Measurements from ENCODE around the gene COL8A2. TPM values are rescaled to one million over a fixed set of nuclear protein-coding genes. Genes with fewer than 3 reads are reported as not detected.

COL8A2 gene
- total and polyA plus RNA-seq, 2 donors = 6.7 to 11.5 TPM

Other genes starting within 250 kb of the COL8A2 start
- 6.1 TPM for gene AGO1, start 242.0 kb downstream of the COL8A2 start, total RNA-seq
- 3.7 TPM for gene AGO1, start 242.0 kb downstream of the COL8A2 start, polyA plus RNA-seq
- 16.5 TPM for gene AGO3, start 194.1 kb downstream of the COL8A2 start, total RNA-seq
- gene AGO3, start 194.1 kb downstream of the COL8A2 start, polyA plus RNA-seq = 4.1 TPM
- gene TEKT2, start 41.1 kb downstream of the COL8A2 start, total RNA-seq = 1.8 TPM
- 1.5 TPM for gene TEKT2, start 41.1 kb downstream of the COL8A2 start, polyA plus RNA-seq
- 32.2 TPM for gene ADPRS, start 36.3 kb downstream of the COL8A2 start, total RNA-seq
- gene ADPRS, start 36.3 kb downstream of the COL8A2 start, polyA plus RNA-seq = 30.4 TPM
- gene TRAPPC3, start 24.3 kb upstream of the COL8A2 start, total RNA-seq = 77.7 TPM
- gene TRAPPC3, start 24.3 kb upstream of the COL8A2 start, polyA plus RNA-seq = 73.6 TPM
- 31.9 TPM for gene MAP7D1, start 30.9 kb upstream of the COL8A2 start, total RNA-seq
- 68.6 TPM for gene MAP7D1, start 30.9 kb upstream of the COL8A2 start, polyA plus RNA-seq
- gene THRAP3, start 99.2 kb upstream of the COL8A2 start, total RNA-seq = 80.9 TPM
- gene THRAP3, start 99.2 kb upstream of the COL8A2 start, polyA plus RNA-seq = 47.6 TPM
- gene SH3D21, start 181.1 kb upstream of the COL8A2 start, total RNA-seq = 1.3 TPM
- 6.0 TPM for gene SH3D21, start 181.1 kb upstream of the COL8A2 start, polyA plus RNA-seq
- gene EVA1B, start 198.4 kb upstream of the COL8A2 start, total RNA-seq = 15.5 TPM
- 11.2 TPM for gene EVA1B, start 198.4 kb upstream of the COL8A2 start, polyA plus RNA-seq